LNCaP clone FGC (cell line): Measurements from ENCODE around the gene PDE8A.

Experiments used
- DNase-seq: peaks from one replicate; pipeline ENCODE4 v3.0.0-alpha.2; 2011; ENCODE audit warnings: low read depth
- H3K4me3 ChIP-seq: 2 replicates; pipeline ENCODE4 v1.5.1; 2011; ENCODE audit warnings: mild to moderate bottlenecking, low read depth, low read length, control low read depth
- TF ChIP-seq, protein P1 (sequence below): IDR thresholded peaks from 2 replicates; pipeline ENCODE4 v1.5.1; 2012; ENCODE audit warnings: mild to moderate bottlenecking; ENCODE audit not compliant: control insufficient read depth, insufficient read depth; ENCODE audit errors: extremely low read depth

The PDE8A gene

DNA sequence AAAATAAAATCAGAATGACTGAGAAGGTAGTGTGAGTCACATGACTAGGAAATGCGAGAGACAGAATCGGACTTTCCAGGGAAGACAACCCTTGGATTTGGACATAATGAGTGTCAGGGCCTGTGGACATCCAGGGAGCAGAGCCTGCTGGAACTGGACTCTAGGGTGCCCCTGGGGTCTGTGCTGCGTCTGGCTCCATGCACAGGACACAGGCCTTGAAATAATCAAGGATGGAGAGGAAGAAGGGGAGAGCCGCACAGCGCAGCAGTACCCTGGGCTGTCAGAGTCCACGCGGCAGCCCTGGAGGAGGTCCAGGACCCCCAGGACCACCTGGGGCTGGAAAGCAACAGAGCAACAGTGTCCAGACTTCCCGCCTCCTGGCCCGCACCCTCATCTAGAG, 173.7 kb downstream of the PDE8A start:
- TF ChIP-seq, protein P1, sequence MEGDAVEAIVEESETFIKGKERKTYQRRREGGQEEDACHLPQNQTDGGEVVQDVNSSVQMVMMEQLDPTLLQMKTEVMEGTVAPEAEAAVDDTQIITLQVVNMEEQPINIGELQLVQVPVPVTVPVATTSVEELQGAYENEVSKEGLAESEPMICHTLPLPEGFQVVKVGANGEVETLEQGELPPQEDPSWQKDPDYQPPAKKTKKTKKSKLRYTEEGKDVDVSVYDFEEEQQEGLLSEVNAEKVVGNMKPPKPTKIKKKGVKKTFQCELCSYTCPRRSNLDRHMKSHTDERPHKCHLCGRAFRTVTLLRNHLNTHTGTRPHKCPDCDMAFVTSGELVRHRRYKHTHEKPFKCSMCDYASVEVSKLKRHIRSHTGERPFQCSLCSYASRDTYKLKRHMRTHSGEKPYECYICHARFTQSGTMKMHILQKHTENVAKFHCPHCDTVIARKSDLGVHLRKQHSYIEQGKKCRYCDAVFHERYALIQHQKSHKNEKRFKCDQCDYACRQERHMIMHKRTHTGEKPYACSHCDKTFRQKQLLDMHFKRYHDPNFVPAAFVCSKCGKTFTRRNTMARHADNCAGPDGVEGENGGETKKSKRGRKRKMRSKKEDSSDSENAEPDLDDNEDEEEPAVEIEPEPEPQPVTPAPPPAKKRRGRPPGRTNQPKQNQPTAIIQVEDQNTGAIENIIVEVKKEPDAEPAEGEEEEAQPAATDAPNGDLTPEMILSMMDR = no peak
- no peak for DNase-seq
- H3K4me3 ChIP-seq = no peak overlapping the region

DNA sequence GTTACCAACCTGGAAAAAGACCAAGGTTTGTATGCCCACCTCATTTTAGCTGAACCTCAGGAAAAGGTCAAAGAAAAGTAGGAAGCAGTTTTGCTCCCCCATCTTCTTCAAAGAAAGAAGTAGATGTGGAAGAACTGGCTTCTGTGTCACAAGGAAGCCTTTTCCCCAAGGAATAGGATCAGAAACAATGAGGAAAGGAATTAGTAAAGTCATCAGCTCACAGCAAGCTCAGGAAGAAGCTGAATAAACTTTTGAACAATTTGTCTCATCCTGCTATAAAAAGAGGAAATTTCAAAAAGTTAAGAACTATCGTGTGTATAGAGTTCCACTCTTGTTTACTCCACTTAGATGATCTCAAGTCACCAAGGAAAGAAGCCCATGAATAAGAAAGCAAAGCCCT, 174.2 kb downstream of the PDE8A start:
- no peak overlapping the region for H3K4me3 ChIP-seq
- TF ChIP-seq, protein P1 = no peak
- DNase-seq = no peak

DNA sequence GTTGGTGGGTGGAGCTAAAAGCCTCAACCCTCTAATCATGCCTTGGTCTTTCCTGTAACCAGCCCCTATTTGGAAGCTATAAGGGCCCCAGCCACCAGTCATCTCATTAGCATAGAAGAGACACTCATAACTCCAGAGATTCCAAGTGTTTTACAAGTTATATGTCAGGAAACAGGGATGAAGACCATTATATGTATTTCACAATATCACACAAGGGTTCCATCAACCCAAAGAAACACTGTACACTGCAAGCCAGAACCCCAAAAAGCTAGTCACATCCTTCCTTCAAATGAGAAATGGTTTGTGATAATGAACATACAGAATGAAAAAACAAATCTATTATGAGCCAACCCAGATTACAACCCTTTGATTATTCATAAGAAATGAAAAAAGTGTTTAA, 175.7 kb downstream of the PDE8A start:
- no peak for DNase-seq
- TF ChIP-seq, protein P1 = no peak
- no peak overlapping the region for H3K4me3 ChIP-seq

DNA sequence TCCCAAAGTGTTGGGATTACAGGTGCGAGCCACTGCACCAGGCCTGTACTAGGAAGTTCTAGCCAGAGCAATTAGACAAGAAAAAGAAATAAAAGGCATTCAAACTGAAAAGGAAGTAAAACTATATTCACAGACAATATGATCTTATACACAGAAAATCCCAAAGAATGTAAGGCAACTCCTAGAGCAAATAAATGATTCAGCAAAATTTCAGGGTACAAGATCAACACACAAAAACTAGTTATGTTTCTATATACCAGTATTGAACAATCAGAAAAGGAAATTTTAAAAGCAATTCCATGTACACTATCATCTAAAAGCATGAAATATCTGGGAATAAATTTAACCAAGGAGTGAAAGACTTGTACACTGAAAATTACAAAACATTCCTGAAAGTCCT, 180.6 kb downstream of the PDE8A start:
- DNase-seq = no peak
- no peak overlapping the region for H3K4me3 ChIP-seq
- TF ChIP-seq, protein P1 = no peak

DNA sequence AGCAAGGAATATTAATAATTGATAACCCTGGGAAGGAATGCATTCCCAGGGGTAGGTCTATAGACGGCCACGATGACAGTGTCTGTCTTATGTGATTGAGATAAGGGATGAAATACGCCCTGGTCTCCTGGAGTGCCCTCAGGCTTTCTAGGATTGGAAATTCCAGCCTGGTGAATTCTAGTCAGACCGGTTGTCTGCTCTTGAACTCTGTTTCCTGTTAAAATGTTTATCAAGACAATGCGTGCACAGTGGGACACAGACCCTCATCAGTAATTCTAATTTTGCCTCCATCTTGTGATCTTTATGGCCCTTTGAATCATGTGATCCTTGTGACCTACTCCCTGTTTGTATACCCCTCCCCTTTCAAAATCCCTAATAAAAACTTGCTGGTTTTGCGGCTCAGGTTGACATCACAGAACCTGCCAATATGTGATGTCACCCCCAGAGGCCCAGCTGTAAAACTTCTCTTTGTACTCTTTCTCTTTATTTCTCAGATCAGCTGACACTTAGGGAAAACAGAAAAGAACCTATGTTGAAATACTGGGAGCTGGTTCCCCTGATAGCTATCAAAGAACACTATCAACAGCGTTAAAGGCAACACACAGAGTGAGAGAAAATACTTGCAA, 183.3 kb downstream of the PDE8A start:
- TF ChIP-seq, protein P1 = no peak
- peak; percentile 65 for DNase-seq
- no peak overlapping the region for H3K4me3 ChIP-seq

DNA sequence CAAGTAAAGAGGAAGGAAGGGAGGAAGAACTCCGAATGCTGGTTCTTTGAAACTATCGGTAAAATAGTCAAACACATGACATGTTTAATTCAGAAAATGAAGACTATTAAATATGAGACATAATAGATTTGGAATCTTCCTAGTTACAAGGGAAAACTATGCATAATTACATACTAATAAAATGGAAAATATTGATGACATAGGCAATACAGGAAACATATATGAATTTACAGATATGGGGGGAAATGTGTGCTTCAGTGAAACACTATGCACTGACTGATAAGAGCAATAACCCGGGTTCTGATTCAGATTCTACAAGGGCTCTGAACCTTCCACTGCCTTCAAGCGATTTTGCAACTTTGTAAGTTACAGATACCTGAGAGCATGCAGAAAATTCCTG, 185.9 kb downstream of the PDE8A start:
- DNase-seq = no peak
- H3K4me3 ChIP-seq = no peak overlapping the region
- TF ChIP-seq, protein P1 = no peak

DNA sequence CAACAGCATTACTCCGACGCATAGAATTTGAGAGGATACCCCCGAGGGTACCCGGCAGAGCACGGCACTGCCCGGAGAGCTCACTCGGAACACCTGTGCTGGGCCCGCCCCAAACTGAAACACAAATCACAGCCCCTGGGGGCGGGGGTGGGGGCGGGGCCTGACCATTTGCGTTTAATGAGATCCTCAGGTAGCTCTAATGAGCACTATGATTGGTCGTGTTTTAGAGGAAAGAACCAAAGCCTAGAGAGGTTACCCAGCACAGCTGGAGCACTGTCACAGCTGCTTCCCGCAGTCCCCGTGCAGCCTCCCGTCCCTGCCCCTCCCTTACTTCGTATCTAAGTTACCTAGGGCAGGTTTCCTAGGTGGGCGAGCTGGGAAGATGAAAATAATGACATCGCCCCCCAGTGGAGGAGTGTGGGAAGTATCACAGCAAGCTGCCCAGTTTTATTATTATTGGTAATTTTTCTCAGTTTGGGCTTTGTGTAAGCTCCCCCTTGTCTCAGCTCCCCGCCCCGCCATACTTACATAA, 187.1 kb downstream of the PDE8A start:
- peak overlapping the region; percentile 24; the same call in 1 of the 2 replicates for H3K4me3 ChIP-seq
- no peak for DNase-seq
- TF ChIP-seq, protein P1 = peak; percentile 21; the same call in 1 of the 2 replicates
